Karpas-422 (cell line): ENCODE data around the gene RPS6KB2. TPM values are rescaled to one million over a fixed set of nuclear protein-coding genes. Genes with fewer than 3 reads are reported as not detected.
A peak's percentile ranks its signal among the peaks of the same experiment; 100 is the strongest.

Source experiments
- DNase-seq: peaks from one replicate; pipeline ENCODE4 v3.0.0-alpha.2; 2015
- H2AFZ ChIP-seq: fragments of 200-600 bp; sonication (generic); 2 replicates; pipeline ENCODE4 v1.6.1; 2014; ENCODE audit warnings: antibody characterized with exemption, low read length, mixed read lengths
- H3K27ac ChIP-seq: fragments of 200-600 bp; sonication (generic); 2 replicates; pipeline ENCODE4 v1.5.1; 2014; ENCODE audit warnings: mild to moderate bottlenecking, low read length, moderate library complexity
- H3K27me3 ChIP-seq: fragments of 200-600 bp; sonication (generic); 2 replicates; pipeline ENCODE4 v1.6.1; 2014; ENCODE audit warnings: low read length, mixed read lengths
- H3K36me3 ChIP-seq: fragments of 200-600 bp; sonication (generic); 2 replicates; pipeline ENCODE4 v1.6.1; 2014; ENCODE audit warnings: low read length, mixed read lengths; ENCODE audit not compliant: insufficient read depth
- H3K4me1 ChIP-seq: fragments of 200-600 bp; sonication (generic); 2 replicates; pipeline ENCODE4 v1.6.1; 2014; ENCODE audit warnings: mild to moderate bottlenecking, low read length, mixed read lengths
- H3K4me2 ChIP-seq: fragments of 200-600 bp; sonication (generic); 2 replicates; pipeline ENCODE4 v1.6.1; 2014; ENCODE audit warnings: low read length, low read depth, mild to moderate bottlenecking; ENCODE audit not compliant: poor library complexity, severe bottlenecking
- H3K4me3 ChIP-seq: fragments of 200-600 bp; sonication (generic); 2 replicates; pipeline ENCODE4 v1.5.1; 2014; ENCODE audit warnings: mild to moderate bottlenecking, antibody characterized with exemption, low read length, mixed read lengths
- H3K79me2 ChIP-seq: fragments of 200-600 bp; sonication (generic); 2 replicates; pipeline ENCODE4 v1.6.1; 2014; ENCODE audit warnings: mild to moderate bottlenecking, low read length, mixed read lengths
- H3K9ac ChIP-seq: fragments of 200-600 bp; sonication (generic); 2 replicates; pipeline ENCODE4 v1.6.0; 2014; ENCODE audit warnings: low read length
- H3K9me2 ChIP-seq: fragments of 200-600 bp; sonication (generic), shearing (Covaris generic); replicated peaks from 2 replicates; pipeline ENCODE4 v1.6.0; 2014; ENCODE audit warnings: mild to moderate bottlenecking, low read length, moderate library complexity; ENCODE audit not compliant: insufficient read depth
- H3K9me3 ChIP-seq: fragments of 300-700, 200-600 bp; sonication (generic); 2 replicates; pipeline ENCODE4 v1.6.1; 2014; ENCODE audit warnings: low read length, mixed read lengths
- H4K20me1 ChIP-seq: fragments of 200-600 bp; sonication (generic); 2 replicates; pipeline ENCODE4 v1.6.1; 2014; ENCODE audit warnings: mild to moderate bottlenecking, antibody characterized with exemption, low read length, low read depth; ENCODE audit not compliant: insufficient read depth
- total RNA-seq: library from RNA; depleted of rRNA; stranded (reverse); fragments of >200 nt; shearing (Covaris generic); gene quantifications from 2 replicates; pipeline ENCODE4 v1.2.3, GENCODE V29; 2014; ENCODE audit warnings: low replicate concordance; rRNA removed

Gene RPS6KB2
- total RNA-seq, result 48.9 and 83.6 TPM in 2 replicates

DNA sequence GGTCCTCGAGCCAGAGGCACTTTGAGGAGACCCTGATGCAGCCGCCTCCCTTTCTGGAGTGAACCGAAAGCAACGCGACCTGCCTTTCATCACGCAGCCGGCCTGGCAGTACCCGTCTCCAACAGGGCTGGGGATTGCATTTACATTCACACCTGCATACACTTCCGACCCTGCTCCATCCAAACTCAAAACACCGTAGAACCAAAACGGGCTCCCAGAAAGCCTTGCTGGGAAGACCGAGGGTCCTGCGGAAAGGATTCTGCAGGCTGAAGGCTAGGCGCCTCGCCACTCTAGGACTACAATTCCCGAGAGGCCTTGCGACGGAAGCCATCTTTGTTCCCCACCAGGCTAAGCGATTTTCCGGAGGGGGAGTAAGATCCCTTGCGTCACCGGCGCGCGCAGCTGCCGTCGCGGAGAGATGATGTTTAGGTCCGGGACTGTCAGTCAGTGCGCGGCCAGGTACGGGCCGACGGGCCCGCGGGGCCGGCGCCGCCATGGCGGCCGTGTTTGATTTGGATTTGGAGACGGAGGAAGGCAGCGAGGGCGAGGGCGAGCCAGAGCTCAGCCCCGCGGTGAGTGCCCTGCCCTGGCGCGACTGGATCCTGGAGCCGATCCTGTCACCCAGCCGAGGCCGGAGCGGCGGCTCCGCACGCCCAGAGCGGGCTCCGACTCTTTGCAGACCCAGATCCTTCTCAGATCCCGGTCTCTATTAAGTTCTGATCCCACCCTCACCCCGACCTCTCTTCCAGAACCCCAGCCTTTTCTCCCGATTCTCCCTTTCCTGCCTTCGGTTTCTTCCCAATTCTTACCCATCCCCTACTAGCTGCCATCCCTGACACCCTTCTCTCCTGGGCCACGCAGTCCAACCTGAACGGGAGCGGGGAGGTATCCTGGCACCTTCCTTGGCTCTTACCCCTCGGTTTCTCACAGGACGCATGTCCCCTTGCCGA, at the start of gene RPS6KB2:
TSS of gene RPS6KB2 (plus strand) at position 443 of the 950 bp plus-strand sequence. CDS start at position 495, 52 bp downstream.
- no peaks in the 10 kb centered on the region for H3K27me3 ChIP-seq
- H3K4me3 ChIP-seq, result peak within 1 kb of the TSS; percentile 87
- no peaks in the 10 kb centered on the region for H3K9me3 ChIP-seq
- H3K79me2 ChIP-seq, result peaks cover 16% of the 10 kb centered on the region
- H3K9ac ChIP-seq, result peak within 1 kb of the TSS; percentile 88
- H3K9me2 ChIP-seq, result no peaks in the 10 kb centered on the region
- peak within 1 kb of the TSS; percentile 93 for H3K4me2 ChIP-seq
- peak within 1 kb of the TSS; percentile 68 for H3K27ac ChIP-seq
- H3K4me1 ChIP-seq, result peaks cover 24% of the 10 kb centered on the region
- no peaks in the 10 kb centered on the region for H4K20me1 ChIP-seq
- H3K36me3 ChIP-seq, result peaks cover 5% of the 10 kb centered on the region; the same call in 1 of the 2 replicates
- peak within 1 kb of the TSS; percentile 95; the same call in 1 of the 2 replicates for H2AFZ ChIP-seq
- peak; percentile 99 for DNase-seq

DNA sequence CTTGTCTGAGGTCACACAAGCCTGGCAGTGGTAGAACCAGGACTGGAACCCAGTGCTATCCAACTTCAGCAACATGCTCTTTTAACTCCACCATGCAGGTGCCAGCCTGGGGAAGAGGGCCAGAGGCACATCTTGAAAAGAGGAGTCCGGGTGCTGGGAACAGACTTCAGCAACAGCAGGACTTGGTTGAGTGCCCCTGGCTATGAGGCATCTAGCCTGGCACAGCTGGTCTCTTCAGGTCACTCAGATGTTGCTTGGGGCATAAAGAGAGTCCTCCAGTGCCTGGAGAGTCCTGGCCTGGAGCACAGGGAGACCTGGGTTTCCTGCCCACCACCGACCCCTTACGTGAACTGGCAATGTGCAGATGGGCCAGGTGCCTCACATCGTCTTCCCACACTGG, 49.8 kb upstream of the RPS6KB2 start:
- Histone ChIP-seq H3K4me2 (no peak overlapping the region), H2AFZ (no peak overlapping the region), H3K9me2 (no peaks in the 10 kb centered on the region), H3K27ac (no peak overlapping the region), H3K9me3 (no peaks in the 10 kb centered on the region), H3K9ac (no peak overlapping the region), H3K36me3 (no peaks in the 10 kb centered on the region), H3K79me2 (no peaks in the 10 kb centered on the region), H3K4me3 (no peak overlapping the region), H3K27me3 (no peaks in the 10 kb centered on the region), H3K4me1 (peaks cover 34% of the 10 kb centered on the region), H4K20me1 (no peaks in the 10 kb centered on the region)
- no peak for DNase-seq

DNA sequence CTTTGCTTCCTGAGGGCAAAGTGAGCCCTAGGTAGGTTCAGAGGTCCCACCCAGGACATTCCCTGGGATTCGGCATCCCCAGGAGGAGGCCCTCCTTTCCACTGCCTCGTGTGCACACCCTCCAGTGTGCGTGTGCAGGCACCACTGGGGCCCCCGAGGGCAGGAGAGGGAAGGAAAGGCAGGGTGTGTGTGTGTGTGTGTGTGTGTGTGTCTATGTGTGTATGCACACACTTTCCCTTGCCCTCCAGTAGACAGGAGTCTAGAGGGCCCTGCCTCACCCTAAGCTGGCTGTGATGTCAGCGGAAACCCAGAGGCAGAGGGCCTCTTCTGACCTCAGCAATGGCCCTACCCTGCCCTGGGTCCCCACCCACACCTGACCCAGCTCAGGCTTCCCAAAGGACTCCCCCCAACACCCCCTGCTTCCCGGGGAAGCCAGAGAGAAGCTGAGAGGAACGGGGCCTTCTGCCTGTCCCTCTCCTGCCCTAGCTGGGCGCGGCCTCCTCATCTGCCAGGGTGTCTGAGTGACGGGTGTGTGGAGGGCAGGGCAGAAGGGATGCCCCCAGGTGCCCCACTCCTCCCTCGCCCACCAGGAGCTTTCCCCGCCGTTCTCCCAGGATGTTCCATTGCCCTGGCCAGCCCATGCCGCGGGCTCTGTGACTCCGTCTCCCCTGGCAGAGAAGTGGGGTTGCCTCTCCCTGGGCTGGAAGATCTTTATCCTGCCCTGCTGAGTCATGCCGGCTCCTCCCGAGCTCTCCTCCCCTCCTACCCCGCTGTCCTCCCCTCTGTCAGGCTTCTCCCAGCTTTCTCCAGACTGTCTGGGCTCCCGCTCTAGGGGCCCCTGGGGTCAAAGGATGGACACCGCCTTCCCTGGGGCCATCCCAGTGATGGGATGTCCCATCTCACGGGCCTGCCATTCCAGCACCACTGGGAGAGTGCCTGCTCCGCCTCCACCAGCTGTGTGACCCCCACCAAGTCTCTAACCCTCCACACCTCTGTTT, 48.9 kb upstream of the RPS6KB2 start:
- DNase-seq, result no peak
- H3K36me3 ChIP-seq, result no peaks in the 10 kb centered on the region
- H3K9ac ChIP-seq, result no peak overlapping the region

DNA sequence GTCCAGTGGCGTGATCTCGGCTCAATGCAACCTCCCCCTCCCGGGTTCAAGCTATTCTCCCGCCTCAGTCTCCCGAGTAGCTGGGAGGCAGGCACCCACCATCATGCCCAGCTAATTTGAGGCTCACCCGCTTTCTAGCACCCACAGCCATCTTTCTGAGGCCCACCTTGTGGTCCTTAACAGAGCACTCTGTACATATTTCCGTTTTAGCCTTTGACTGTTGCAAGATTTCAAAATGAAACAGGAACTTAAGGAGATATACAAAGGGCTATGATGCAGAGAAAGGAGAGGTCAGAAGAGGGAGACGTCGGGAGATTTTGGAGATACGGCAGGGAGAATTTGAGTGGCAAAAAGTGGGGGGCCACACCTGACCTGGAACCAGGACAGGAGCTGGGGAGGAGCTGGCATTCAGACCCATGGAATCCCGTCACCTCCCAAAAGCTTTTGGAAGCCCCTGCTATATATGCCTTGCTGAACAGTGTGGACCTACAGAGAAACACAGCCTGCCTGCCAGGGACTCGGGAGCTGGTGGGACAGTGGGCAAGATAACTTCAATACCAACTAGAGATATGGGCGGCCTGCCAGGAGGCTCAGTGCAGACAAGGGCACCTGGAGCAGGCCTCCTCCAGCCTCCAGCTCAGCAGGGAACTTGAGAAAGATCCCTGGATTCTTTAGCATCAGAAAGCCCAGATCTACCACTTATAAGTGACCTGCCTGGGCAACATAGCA, 46.9 kb upstream of the RPS6KB2 start:
- no peaks in the 10 kb centered on the region for H3K9me3 ChIP-seq
- no peaks in the 10 kb centered on the region for H3K79me2 ChIP-seq
- H2AFZ ChIP-seq, result peak overlapping the region; percentile 32
- H3K36me3 ChIP-seq, result no peaks in the 10 kb centered on the region
- H3K27ac ChIP-seq, result peak overlapping the region; percentile 72
- no peaks in the 10 kb centered on the region for H3K27me3 ChIP-seq
- no peaks in the 10 kb centered on the region for H3K9me2 ChIP-seq
- peak overlapping the region; percentile 39 for H3K4me3 ChIP-seq
- no peaks in the 10 kb centered on the region for H4K20me1 ChIP-seq
- peak; percentile 83 for DNase-seq
- peak overlapping the region; percentile 63 for H3K4me2 ChIP-seq
- peak overlapping the region; percentile 54 for H3K9ac ChIP-seq
- H3K4me1 ChIP-seq, result peaks cover 21% of the 10 kb centered on the region

More for the DNA sequence above, 48.9 kb upstream of the RPS6KB2 start:
- Histone ChIP-seq H3K27ac (no peak overlapping the region), H3K4me1 (peaks cover 26% of the 10 kb centered on the region), H3K9me3 (no peaks in the 10 kb centered on the region), H3K27me3 (no peaks in the 10 kb centered on the region), H3K9me2 (no peaks in the 10 kb centered on the region), H3K79me2 (no peaks in the 10 kb centered on the region), H4K20me1 (no peaks in the 10 kb centered on the region), H2AFZ (no peak overlapping the region), H3K4me3 (no peak overlapping the region), H3K4me2 (no peak overlapping the region)

DNA sequence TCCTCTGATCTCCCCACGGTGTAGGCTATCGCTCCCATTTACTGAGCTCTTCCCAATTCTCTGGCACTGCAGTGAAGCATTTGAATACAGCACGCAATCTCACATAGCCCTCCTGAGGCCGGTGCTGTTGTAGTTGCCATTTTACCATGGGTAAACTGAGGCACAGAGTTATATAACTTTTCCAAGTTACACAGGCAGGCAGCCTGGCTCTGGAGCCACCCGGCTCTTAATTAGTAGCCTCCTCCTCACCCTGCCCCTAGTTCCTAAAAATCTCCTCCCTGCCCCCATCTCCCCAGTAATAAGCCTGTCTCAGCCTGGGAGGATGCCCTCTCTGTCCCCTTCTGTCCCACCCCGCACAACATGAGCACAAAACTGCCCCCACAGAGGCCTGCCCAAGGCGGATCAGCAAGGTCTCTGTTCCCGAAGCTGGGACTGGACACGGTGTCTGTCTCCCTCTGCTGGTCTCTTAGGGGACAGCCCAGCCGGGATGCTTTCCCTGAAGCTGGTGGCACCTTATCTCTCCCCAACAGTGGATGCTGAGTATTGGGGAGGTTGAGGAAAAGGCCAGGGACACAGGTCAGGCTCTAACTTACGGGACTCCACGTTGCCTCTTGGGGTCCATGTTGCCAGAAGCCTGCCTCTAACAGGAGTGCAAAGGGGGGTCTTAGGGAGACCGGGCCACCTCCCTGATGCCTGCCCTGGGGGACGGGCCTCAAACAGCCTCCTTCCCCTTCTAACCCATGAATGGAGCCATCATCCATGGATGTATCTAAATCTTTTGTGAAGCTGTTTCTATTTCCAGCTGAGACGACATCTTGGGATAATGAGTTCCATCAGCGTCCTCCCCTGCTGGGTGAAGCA, 45.8 kb upstream of the RPS6KB2 start:
- Histone ChIP-seq H3K9me2 (no peaks in the 10 kb centered on the region), H3K9ac (no peak overlapping the region), H3K27me3 (no peaks in the 10 kb centered on the region), H3K4me3 (no peak overlapping the region), H3K4me1 (peaks cover 25% of the 10 kb centered on the region), H3K79me2 (no peaks in the 10 kb centered on the region), H3K27ac (no peak overlapping the region), H2AFZ (no peak overlapping the region), H3K9me3 (no peaks in the 10 kb centered on the region), H4K20me1 (no peaks in the 10 kb centered on the region), H3K36me3 (no peaks in the 10 kb centered on the region), H3K4me2 (no peak overlapping the region)
- DNase-seq, result peak; percentile 94

DNA sequence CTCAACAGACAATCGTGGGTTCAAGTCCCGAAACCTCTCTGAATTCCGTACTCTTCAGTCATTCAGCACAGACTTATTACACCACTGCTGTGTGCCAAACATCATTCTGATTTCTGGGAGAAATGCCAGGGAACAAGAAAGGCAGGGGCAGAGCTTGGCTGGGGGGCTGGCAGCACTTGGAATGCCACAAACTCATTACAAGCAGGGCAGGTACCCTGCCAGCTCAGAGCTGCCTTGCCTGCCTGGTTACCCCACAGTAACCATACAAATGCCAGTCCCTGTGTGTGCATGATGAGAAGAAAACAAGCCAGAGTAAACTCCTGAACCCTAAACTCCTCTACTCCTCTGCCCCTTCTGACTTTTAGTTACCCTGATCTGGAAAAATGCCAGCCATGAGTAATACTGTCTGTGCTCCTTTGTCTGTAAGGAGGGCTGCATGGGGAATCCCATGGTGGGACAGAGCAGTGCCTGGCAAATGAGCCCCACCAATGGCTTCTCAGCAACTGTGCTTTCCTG, 43.4 kb upstream of the RPS6KB2 start:
- no peak overlapping the region for H3K27ac ChIP-seq
- H3K36me3 ChIP-seq, result no peaks in the 10 kb centered on the region
- peaks cover 25% of the 10 kb centered on the region for H3K4me1 ChIP-seq
- H3K9ac ChIP-seq, result no peak overlapping the region
- no peaks in the 10 kb centered on the region for H3K79me2 ChIP-seq
- H3K9me3 ChIP-seq, result no peaks in the 10 kb centered on the region
- no peaks in the 10 kb centered on the region for H3K9me2 ChIP-seq
- H4K20me1 ChIP-seq, result 0 out of 2 replicates have a peak, but pooled peaks cover 3% of the 10 kb centered on the region
- no peak for DNase-seq
- H2AFZ ChIP-seq, result no peak overlapping the region
- H3K4me3 ChIP-seq, result no peak overlapping the region
- H3K27me3 ChIP-seq, result no peaks in the 10 kb centered on the region
- H3K4me2 ChIP-seq, result no peak overlapping the region

DNA sequence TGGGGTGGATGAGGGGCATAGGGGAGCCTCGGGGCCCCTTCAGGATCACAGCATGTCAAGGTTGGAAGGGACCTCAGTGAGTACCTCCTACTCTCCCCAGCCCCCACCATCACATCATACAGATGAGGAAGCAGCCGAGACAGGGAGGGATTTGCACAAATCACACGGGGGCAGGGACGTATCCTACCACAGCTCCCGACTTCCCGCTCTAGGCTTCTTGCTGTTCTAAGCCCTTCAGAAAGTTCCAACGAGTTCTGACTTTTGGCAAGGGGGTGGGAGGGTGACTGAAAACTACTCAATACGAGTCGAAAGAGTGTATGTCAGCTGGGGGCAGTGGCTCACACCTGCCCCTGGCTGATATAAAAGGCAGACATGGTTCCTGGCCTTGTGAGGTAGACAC, 41.2 kb upstream of the RPS6KB2 start:
- H3K27ac ChIP-seq, result no peak overlapping the region
- peak; percentile 48 for DNase-seq
- H2AFZ ChIP-seq, result no peak overlapping the region
- peaks cover 19% of the 10 kb centered on the region for H3K4me1 ChIP-seq
- no peak overlapping the region for H3K4me3 ChIP-seq
- no peaks in the 10 kb centered on the region for H3K27me3 ChIP-seq
- H3K9me3 ChIP-seq, result no peaks in the 10 kb centered on the region
- no peak overlapping the region for H3K9ac ChIP-seq
- no peaks in the 10 kb centered on the region for H3K36me3 ChIP-seq
- H4K20me1 ChIP-seq, result 0 out of 2 replicates have a peak, but pooled peaks cover 3% of the 10 kb centered on the region
- H3K9me2 ChIP-seq, result no peaks in the 10 kb centered on the region
- peaks cover 6% of the 10 kb centered on the region for H3K79me2 ChIP-seq
- H3K4me2 ChIP-seq, result no peak overlapping the region
